Chondrocyte (in vitro differentiated cells): ENCODE results near the gene OR10H1. TPM values are rescaled to one million over a fixed set of nuclear protein-coding genes. Genes with fewer than 3 reads are reported as not detected.
"Not testable (repeated sequence)": the region's sequence is repeated elsewhere in the genome, so short reads cannot be mapped to it uniquely, and the experiment has no call there.

Source experiments
- DNase-seq: peaks from one replicate; pipeline ENCODE4 v3.0.0; 2021; ENCODE audit warnings: mixed read lengths, low spot score
- H3K27ac Mint-ChIP-seq: one replicate; pipeline ENCODE4 v1.8.0; 2021; ENCODE audit warnings: mild to moderate bottlenecking, moderate library complexity, mixed read lengths; ENCODE audit not compliant: unreplicated experiment
- H3K27me3 Mint-ChIP-seq: 2 replicates; pipeline ENCODE4 v1.8.0; 2021; ENCODE audit warnings: low read depth, mixed read lengths
- H3K36me3 Mint-ChIP-seq: 2 replicates; pipeline ENCODE4 v1.8.0; 2021; ENCODE audit warnings: low read depth, mixed read lengths
- H3K4me1 Mint-ChIP-seq: 2 replicates; pipeline ENCODE4 v1.8.0; 2021; ENCODE audit warnings: low read depth, mild to moderate bottlenecking, mixed read lengths
- H3K4me3 Mint-ChIP-seq: one replicate; pipeline ENCODE4 v1.8.0; 2021; ENCODE audit warnings: mild to moderate bottlenecking, moderate library complexity, mixed read lengths; ENCODE audit not compliant: unreplicated experiment
- H3K9me3 Mint-ChIP-seq: 2 replicates; pipeline ENCODE4 v1.8.0; 2021; ENCODE audit warnings: low read depth, mixed read lengths
- total RNA-seq: library from RNA; stranded (reverse); gene quantifications from 3 replicates; pipeline ENCODE4 v1.2.1, GENCODE V29; 2021
- TF ChIP-seq, protein P1 (sequence below): fragments of 200-600 bp; sonication (generic); IDR thresholded peaks from 2 replicates; pipeline ENCODE4 v1.5.0; 2021; ENCODE audit warnings: antibody characterized with exemption, mild to moderate bottlenecking, moderate library complexity

The OR10H1 gene
- total RNA-seq, 1 donor from 2014 or later, result not detected

DNA sequence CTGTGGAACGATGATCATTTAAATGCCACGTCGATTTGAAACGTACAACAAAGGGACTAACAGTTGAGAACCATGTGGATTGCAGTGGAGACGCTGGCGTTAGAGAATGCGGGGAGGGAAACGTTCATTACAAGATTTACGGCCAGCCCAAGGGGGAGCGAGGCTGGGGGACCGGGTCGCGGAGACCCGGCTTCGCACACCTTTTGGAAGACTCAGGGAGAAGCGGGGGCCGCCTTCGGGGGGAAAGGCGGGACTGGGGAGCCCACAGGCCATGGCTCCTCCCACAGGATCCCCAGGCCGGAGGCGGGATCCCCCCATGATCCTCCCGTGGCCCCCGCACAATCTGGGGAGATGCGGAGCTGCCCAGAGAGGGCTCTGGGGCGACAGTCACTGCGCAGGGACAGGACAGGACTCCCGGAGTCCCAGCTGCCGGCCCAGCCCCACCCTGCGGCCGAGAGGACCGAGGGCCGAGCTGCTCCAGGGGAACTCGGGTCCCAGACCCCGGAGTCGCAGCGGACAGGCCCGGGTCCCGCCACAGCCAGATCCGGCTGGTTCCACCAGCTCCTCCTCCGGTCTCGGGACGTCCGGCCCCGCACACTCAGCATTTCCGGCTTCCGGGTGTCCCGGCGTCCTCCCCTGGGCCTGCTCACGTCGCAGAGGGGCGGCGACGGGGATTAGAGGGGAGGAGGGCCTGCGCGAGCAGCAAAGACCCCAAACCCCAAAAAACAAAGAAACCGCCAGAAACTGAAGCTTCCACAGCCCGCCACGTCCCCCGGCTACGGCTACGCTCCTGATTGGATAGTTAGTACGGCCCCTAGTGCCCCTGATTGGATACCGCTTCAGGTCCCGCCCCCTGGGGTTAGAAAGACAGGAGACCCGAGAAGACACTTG lies 21.1 kb upstream of the OR10H1 start:
- H3K4me1 Mint-ChIP-seq, result no peaks in the 10 kb centered on the region
- H3K27me3 Mint-ChIP-seq, result no peaks in the 10 kb centered on the region
- H3K4me3 Mint-ChIP-seq, result no peak overlapping the region
- no peak for DNase-seq
- H3K27ac Mint-ChIP-seq, result no peak overlapping the region
- TF ChIP-seq, protein P1, sequence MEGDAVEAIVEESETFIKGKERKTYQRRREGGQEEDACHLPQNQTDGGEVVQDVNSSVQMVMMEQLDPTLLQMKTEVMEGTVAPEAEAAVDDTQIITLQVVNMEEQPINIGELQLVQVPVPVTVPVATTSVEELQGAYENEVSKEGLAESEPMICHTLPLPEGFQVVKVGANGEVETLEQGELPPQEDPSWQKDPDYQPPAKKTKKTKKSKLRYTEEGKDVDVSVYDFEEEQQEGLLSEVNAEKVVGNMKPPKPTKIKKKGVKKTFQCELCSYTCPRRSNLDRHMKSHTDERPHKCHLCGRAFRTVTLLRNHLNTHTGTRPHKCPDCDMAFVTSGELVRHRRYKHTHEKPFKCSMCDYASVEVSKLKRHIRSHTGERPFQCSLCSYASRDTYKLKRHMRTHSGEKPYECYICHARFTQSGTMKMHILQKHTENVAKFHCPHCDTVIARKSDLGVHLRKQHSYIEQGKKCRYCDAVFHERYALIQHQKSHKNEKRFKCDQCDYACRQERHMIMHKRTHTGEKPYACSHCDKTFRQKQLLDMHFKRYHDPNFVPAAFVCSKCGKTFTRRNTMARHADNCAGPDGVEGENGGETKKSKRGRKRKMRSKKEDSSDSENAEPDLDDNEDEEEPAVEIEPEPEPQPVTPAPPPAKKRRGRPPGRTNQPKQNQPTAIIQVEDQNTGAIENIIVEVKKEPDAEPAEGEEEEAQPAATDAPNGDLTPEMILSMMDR, result no peak
- peaks cover 10% of the 10 kb centered on the region for H3K9me3 Mint-ChIP-seq
- H3K36me3 Mint-ChIP-seq, result no peaks in the 10 kb centered on the region

DNA sequence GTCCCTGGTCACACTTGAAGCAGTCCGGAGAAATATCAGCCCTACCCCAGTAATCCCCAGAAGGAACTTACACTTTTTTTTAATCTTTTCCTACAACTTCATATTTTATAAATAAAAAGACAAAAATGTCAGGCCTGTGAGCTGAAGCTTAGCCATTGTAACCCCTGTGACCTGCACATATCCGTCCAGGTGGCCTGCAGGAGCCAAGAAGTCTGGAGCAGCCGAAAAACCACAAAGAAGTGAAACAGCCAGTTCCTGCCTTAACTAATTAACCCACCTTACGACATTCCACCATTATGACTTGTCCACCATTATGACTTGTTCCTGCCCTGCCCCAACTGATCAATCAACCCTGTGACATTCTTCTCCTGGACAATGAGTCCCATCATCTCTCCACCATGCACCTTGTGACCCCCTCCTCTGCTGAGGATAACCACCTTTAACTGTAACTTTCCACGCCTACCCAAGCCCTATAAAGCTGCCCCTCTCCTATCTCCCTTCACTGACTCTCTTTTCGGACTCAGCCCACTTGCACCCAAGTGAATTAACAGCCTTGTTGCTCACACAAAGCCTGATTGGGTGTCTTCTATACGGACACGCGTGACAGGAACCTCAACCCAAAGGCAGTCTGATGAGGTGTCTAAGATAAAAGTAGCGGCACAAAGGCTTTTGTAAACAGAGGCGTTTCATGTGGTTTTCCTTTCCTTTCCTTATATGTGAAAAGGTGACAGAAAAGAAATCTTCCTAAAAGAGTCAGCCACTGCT lies 20.3 kb upstream of the OR10H1 start:
- H3K36me3 Mint-ChIP-seq, H3K9me3 Mint-ChIP-seq, H3K4me3 Mint-ChIP-seq, H3K27me3 Mint-ChIP-seq, DNase-seq, H3K27ac Mint-ChIP-seq, H3K4me1 Mint-ChIP-seq: not testable (repeated sequence)

DNA sequence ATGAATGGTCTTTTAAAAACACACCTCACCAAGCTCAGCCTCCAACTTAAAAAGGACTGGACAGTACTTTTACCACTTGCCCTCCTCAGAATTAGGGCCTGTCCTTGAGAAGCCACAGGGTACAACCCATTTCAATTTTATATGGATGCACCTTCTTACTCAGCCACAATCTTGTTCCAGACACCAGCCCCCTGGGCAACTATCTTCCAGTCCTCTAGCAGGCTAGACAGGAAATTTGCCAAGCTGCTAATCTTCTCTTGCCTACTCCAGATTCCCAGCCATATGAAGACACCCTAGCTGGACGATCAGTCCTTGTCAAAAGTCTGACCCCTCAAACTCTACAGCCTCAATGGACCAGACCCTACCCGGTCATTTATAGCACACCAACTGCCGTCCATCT lies 18.8 kb upstream of the OR10H1 start:
- H3K27me3 Mint-ChIP-seq, H3K4me3 Mint-ChIP-seq, H3K36me3 Mint-ChIP-seq, H3K27ac Mint-ChIP-seq, DNase-seq, H3K4me1 Mint-ChIP-seq: not testable (repeated sequence)
- H3K9me3 Mint-ChIP-seq, result peaks cover 21% of the 10 kb centered on the region

DNA sequence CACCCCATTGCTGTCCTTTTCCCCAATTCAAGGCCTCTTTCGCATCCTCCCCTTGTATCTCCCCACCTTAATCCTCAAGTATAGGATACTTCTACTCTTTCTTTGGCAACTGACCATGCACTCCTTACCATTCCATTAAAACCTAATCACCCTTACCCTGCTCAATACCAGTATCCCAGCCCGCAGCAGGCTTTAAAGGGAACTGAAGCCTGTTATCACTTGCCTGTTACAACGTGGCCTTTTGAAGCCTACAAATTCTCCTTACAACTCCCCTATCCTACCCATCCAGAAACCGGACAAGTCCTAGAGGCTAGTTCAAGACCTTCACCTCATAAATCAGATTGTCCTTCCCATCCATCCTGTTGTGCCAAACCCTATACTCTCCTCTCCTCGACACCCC lies 16.2 kb upstream of the OR10H1 start:
- Mint-ChIP-seq H3K36me3 (no peaks in the 10 kb centered on the region), H3K4me3 (no peak overlapping the region), H3K27me3 (no peaks in the 10 kb centered on the region), H3K27ac (no peak overlapping the region), H3K9me3 (peaks cover 23% of the 10 kb centered on the region), H3K4me1 (no peaks in the 10 kb centered on the region)
- DNase-seq, result no peak
- TF ChIP-seq, protein P1, result no peak

DNA sequence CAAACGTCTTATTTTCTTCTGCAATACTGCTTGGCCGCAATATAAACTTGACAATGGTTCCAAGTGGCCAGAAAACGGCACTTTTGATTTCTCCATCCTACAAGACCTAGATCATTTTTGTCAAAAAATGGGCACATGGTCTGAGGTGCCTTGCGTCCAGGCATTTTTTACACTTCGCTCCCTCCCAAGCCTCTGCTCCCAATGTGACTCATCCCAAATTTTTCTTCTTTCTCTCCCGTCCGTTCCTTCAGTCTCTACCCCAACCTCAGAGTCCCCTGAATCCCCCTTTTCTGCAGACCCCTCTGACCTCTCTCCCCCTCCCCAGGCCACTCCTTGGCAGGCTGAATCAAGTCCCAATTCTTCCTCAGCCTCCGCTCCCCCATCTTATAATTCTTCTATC lies 14.3 kb upstream of the OR10H1 start:
- no peak overlapping the region for H3K4me3 Mint-ChIP-seq
- peaks cover 16% of the 10 kb centered on the region for H3K9me3 Mint-ChIP-seq
- DNase-seq, result no peak
- no peaks in the 10 kb centered on the region for H3K27me3 Mint-ChIP-seq
- H3K36me3 Mint-ChIP-seq, result no peaks in the 10 kb centered on the region
- TF ChIP-seq, protein P1, result no peak
- H3K27ac Mint-ChIP-seq, result no peak overlapping the region
- H3K4me1 Mint-ChIP-seq, result no peaks in the 10 kb centered on the region

DNA sequence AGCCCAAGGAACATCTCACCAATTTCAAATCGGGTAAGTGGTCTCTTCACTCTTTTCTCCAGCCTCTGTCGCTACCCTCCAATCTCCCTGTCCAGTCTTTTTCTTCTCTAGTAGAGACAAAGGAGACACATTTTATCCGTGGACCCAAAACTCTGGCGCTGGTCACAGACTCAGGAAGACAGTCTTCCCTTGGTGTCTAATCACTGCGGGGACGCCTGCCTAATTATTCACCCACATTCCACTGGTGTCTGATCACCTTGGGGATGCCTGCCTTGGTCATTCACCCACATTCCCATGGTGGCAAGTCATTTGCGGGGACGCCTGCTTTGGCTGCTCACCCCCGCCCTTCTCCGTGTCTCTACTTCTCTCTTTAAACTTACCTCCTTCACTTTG lies 13.8 kb upstream of the OR10H1 start:
- Mint-ChIP-seq H3K4me3 (no peak overlapping the region), H3K36me3 (no peaks in the 10 kb centered on the region), H3K9me3 (peaks cover 16% of the 10 kb centered on the region), H3K27me3 (no peaks in the 10 kb centered on the region), H3K4me1 (no peaks in the 10 kb centered on the region), H3K27ac (no peak overlapping the region)
- TF ChIP-seq, protein P1, result no peak
- no peak for DNase-seq

DNA sequence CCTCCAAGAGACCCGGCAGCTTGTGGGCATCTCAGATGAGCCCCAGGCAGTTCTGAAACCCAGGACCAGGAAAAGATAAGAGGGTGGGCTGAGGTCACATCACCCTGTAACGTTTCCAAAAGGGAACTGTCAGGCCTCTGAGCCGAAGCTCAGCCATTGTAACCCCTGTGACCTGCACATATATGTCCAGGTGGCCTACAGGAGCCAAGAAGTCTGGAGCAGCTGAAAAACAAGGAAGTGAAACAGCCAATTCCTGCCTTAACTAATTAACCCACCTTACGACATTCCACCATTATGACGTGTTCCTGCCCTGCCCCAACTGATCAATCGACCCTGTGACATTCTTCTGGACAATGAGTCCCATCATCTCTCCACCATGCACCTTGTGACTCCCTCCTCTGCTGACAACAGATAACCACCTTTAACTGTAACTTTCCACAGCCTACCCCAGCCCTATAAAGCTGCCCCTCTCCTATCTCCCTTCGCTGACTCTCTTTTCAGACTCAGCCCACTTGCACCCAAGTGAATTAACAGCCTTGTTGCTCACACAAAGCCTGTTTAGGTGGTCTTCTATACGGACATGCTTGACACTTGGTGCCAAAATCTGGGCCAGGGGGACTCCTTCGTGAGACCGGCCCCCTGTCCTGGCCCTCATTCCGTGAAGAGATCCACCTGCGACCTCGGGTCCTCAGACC lies 13.3 kb upstream of the OR10H1 start:
- not testable (repeated sequence) for H3K27me3 Mint-ChIP-seq, H3K4me1 Mint-ChIP-seq, DNase-seq, H3K4me3 Mint-ChIP-seq, H3K36me3 Mint-ChIP-seq, H3K27ac Mint-ChIP-seq
- peaks cover 19% of the 10 kb centered on the region for H3K9me3 Mint-ChIP-seq
